Measurements from ENCODE around the gene CACNA1G.

- TF ChIP-seq EZH2phosphoT487 (IDR thresholded peaks at IDR 0.05; ENCODE audit: insufficient read depth, low read depth) (no peak), EZH2 (IDR thresholded peaks at IDR 0.05; ENCODE audit: insufficient read depth, poor library complexity, severe bottlenecking) (no peak)
These were observed 73.2 kb downstream of the CACNA1G start for GRCh38 chr17:50633683-50634082.
